GM12865 (cell line): ENCODE results near the gene SLAMF1.

ENCODE experiments used
- DNase-seq: peaks from one replicate; pipeline ENCODE4 v3.0.0; 2010; ENCODE audit warnings: low read depth
- H3K4me3 ChIP-seq: 2 replicates; pipeline ENCODE4 v1.5.1; 2011; ENCODE audit warnings: mild to moderate bottlenecking, low read depth, low read length, control low read depth
- CTCF ChIP-seq: IDR thresholded peaks from 2 replicates; pipeline ENCODE4 v1.5.1; 2011; ENCODE audit warnings: low read length, control low read depth, low read depth, inconsistent platforms; ENCODE audit not compliant: insufficient read depth; ENCODE audit errors: missing control alignments

Gene SLAMF1

GRCh38 chr1:160680399-160680798 is 33.6 kb upstream of the SLAMF1 start:
- no peak overlapping the region for H3K4me3 ChIP-seq
- TF ChIP-seq CTCF, result no peak

GRCh38 chr1:160679893-160680292 is 33.0 kb upstream of the SLAMF1 start:
- TF ChIP-seq CTCF, result no peak
- no peak for DNase-seq
- H3K4me3 ChIP-seq, result no peak overlapping the region

More at GRCh38 chr1:160680399-160680798, 33.6 kb upstream of the SLAMF1 start:
- DNase-seq, result no peak

GRCh38 chr1:160676869-160677597 is 30.2 kb upstream of the SLAMF1 start:
- H3K4me3 ChIP-seq, result no peak overlapping the region
- no peak for DNase-seq
- TF ChIP-seq CTCF, result no peak

GRCh38 chr1:160675641-160676410 is 29.0 kb upstream of the SLAMF1 start:
- peak; percentile 88 for TF ChIP-seq CTCF
- peak; percentile 92 for DNase-seq
- no peak overlapping the region for H3K4me3 ChIP-seq

- DNase-seq, result peak; percentile 66
- TF ChIP-seq CTCF, result no peak
- H3K4me3 ChIP-seq, result peak overlapping the region; percentile 42
These were observed 27.6 kb upstream of the SLAMF1 start for GRCh38 chr1:160674415-160674814.

- TF ChIP-seq CTCF, result no peak
- peak overlapping the region; percentile 42 for H3K4me3 ChIP-seq
- DNase-seq, result peak; percentile 53
These were observed 26.2 kb upstream of the SLAMF1 start for GRCh38 chr1:160672789-160673695.
